Duodenal mucosa (tissue), 2 donors: ENCODE results near the gene ZC3HAV1.
"Not testable (repeated sequence)": the region's sequence is repeated elsewhere in the genome, so short reads cannot be mapped to it uniquely, and the experiment has no call there.

Experiments used
- H3K27ac ChIP-seq: one replicate; pipeline ENCODE4 v1.7.0; 2013; ENCODE audit warnings: low read depth, low read length
- H3K27me3 ChIP-seq, 2 donors: one replicate each; pipeline ENCODE4 v1.7.0; 2013; ENCODE audit warnings: low read length in 2 of 2, control low read depth in 1 of 2; ENCODE audit not compliant: insufficient read depth in 2 of 2, control insufficient read depth in 1 of 2
- H3K36me3 ChIP-seq, 2 donors: one replicate each; pipeline ENCODE4 v1.7.0; 2013; ENCODE audit warnings: low read length in 2 of 2, control low read depth in 1 of 2; ENCODE audit not compliant: insufficient read depth in 2 of 2, control insufficient read depth in 1 of 2
- H3K4me1 ChIP-seq, 2 donors: one replicate each; pipeline ENCODE4 v1.7.0; 2013; ENCODE audit warnings: low read length in 2 of 2, control low read depth in 1 of 2; ENCODE audit not compliant: insufficient read depth in 2 of 2, control insufficient read depth in 1 of 2
- H3K4me3 ChIP-seq, 2 donors: one replicate each; pipeline ENCODE4 v1.7.0; 2013; ENCODE audit warnings: low read length in 2 of 2, low read depth in 1 of 2
- H3K9ac ChIP-seq, 2 donors: one replicate each; pipeline ENCODE4 v1.7.0; 2013; ENCODE audit warnings: low read length in 2 of 2, low read depth in 1 of 2
- H3K9me3 ChIP-seq, 2 donors: one replicate each; pipeline ENCODE4 v1.7.0; 2013; ENCODE audit warnings: low read length in 2 of 2, control low read depth in 1 of 2; ENCODE audit not compliant: control insufficient read depth in 1 of 2

ZC3HAV1 gene

GRCh38 chr7:139033346-139034114 lies 76.0 kb downstream of the ZC3HAV1 start:
- no peak overlapping the region for H3K27ac ChIP-seq
- H3K4me3 ChIP-seq: no peak overlapping the region
- no peaks in the 10 kb centered on the region for H3K27me3 ChIP-seq
- peaks cover 7 to 9% of the 10 kb centered on the region in 2 donors for H3K36me3 ChIP-seq
- H3K9ac ChIP-seq: no peak overlapping the region
- no peaks in the 10 kb centered on the region for H3K9me3 ChIP-seq
- peaks cover 8 to 12% of the 10 kb centered on the region in 2 donors for H3K4me1 ChIP-seq

GRCh38 chr7:139032473-139032872 lies 77.0 kb downstream of the ZC3HAV1 start:
- peaks cover 8 to 12% of the 10 kb centered on the region in 2 donors for H3K4me1 ChIP-seq
- H3K4me3 ChIP-seq: no peak overlapping the region
- H3K27ac ChIP-seq: no peak overlapping the region
- H3K9ac ChIP-seq: no peak overlapping the region
- no peaks in the 10 kb centered on the region for H3K27me3 ChIP-seq
- H3K36me3 ChIP-seq: peaks cover 7 to 15% of the 10 kb centered on the region in 2 donors
- no peaks in the 10 kb centered on the region for H3K9me3 ChIP-seq

GRCh38 chr7:139029353-139029752 lies 80.2 kb downstream of the ZC3HAV1 start:
- no peak overlapping the region for H3K27ac ChIP-seq
- H3K9me3 ChIP-seq: no peaks in the 10 kb centered on the region
- peaks cover 15 to 28% of the 10 kb centered on the region in 2 donors for H3K36me3 ChIP-seq
- no peak overlapping the region for H3K4me3 ChIP-seq
- H3K9ac ChIP-seq: no peak overlapping the region
- H3K4me1 ChIP-seq: peaks cover 0 to 2% of the 10 kb centered on the region in 2 donors
- H3K27me3 ChIP-seq: no peaks in the 10 kb centered on the region

GRCh38 chr7:139026551-139026950 lies 83.0 kb downstream of the ZC3HAV1 start:
- Histone ChIP-seq H3K4me3 (no peak overlapping the region), H3K9me3 (no peaks in the 10 kb centered on the region), H3K4me1 (no peaks in the 10 kb centered on the region), H3K9ac (no peak overlapping the region), H3K27ac (no peak overlapping the region), H3K36me3 (peaks cover 15 to 39% of the 10 kb centered on the region in 2 donors), H3K27me3 (no peaks in the 10 kb centered on the region)

GRCh38 chr7:139025861-139026260 lies 83.7 kb downstream of the ZC3HAV1 start:
- H3K27ac ChIP-seq: not testable (repeated sequence)

GRCh38 chr7:139023076-139023475 lies 86.4 kb downstream of the ZC3HAV1 start:
- H3K4me1 ChIP-seq: peaks cover 0 to 7% of the 10 kb centered on the region in 2 donors
- H3K36me3 ChIP-seq: peaks cover 8 to 26% of the 10 kb centered on the region in 2 donors
- no peaks in the 10 kb centered on the region for H3K9me3 ChIP-seq
- H3K9ac ChIP-seq: no peak overlapping the region
- H3K4me3 ChIP-seq: no peak overlapping the region
- no peak overlapping the region for H3K27ac ChIP-seq
- H3K27me3 ChIP-seq: no peaks in the 10 kb centered on the region

More at GRCh38 chr7:139025861-139026260, 83.7 kb downstream of the ZC3HAV1 start:
- H3K9ac ChIP-seq, H3K27me3 ChIP-seq, H3K4me1 ChIP-seq, H3K9me3 ChIP-seq, H3K4me3 ChIP-seq: not testable (repeated sequence)
- peaks cover 15 to 39% of the 10 kb centered on the region in 2 donors for H3K36me3 ChIP-seq

GRCh38 chr7:139022286-139022685 lies 87.2 kb downstream of the ZC3HAV1 start:
- Histone ChIP-seq H3K27ac (no peak overlapping the region), H3K36me3 (peaks cover 8 to 23% of the 10 kb centered on the region in 2 donors), H3K9me3 (no peaks in the 10 kb centered on the region), H3K4me1 (peaks cover 0 to 7% of the 10 kb centered on the region in 2 donors), H3K4me3 (no peak overlapping the region), H3K9ac (no peak overlapping the region), H3K27me3 (no peaks in the 10 kb centered on the region)

- H3K27ac ChIP-seq: no peak overlapping the region
- peaks cover 0 to 11% of the 10 kb centered on the region in 2 donors for H3K36me3 ChIP-seq
- no peak overlapping the region for H3K9ac ChIP-seq
- no peaks in the 10 kb centered on the region for H3K9me3 ChIP-seq
- no peak overlapping the region for H3K4me3 ChIP-seq
- H3K27me3 ChIP-seq: no peaks in the 10 kb centered on the region
- peaks cover 0 to 7% of the 10 kb centered on the region in 2 donors for H3K4me1 ChIP-seq
These were observed 90.6 kb downstream of the ZC3HAV1 start for GRCh38 chr7:139018910-139019309.

- H3K27me3 ChIP-seq: no peaks in the 10 kb centered on the region
- H3K9ac ChIP-seq: no peak overlapping the region
- peaks cover 0 to 7% of the 10 kb centered on the region in 2 donors for H3K4me1 ChIP-seq
- no peaks in the 10 kb centered on the region for H3K9me3 ChIP-seq
- no peak overlapping the region for H3K27ac ChIP-seq
- H3K36me3 ChIP-seq: no peaks in the 10 kb centered on the region
- H3K4me3 ChIP-seq: no peak overlapping the region
These were observed 92.5 kb downstream of the ZC3HAV1 start for GRCh38 chr7:139016931-139017511.

- Histone ChIP-seq H3K27ac (no peak overlapping the region), H3K27me3 (no peaks in the 10 kb centered on the region), H3K9me3 (no peaks in the 10 kb centered on the region), H3K36me3 (no peaks in the 10 kb centered on the region), H3K9ac (no peak overlapping the region), H3K4me3 (no peak overlapping the region), H3K4me1 (no peaks in the 10 kb centered on the region)
These were observed 98.1 kb downstream of the ZC3HAV1 start for GRCh38 chr7:139011373-139011772.
